IgD-negative memory B cell (primary cell): Measurements from ENCODE around the gene KCNE1. TPM values are rescaled to one million over a fixed set of nuclear protein-coding genes. Genes with fewer than 3 reads are reported as not detected.

Experiments used
- H3K27ac Mint-ChIP-seq, 3 donors: one replicate each; pipeline ENCODE4 v1.8.0; 2020 to 2022; ENCODE audit warnings: mild to moderate bottlenecking in 3 of 3, mixed read lengths in 3 of 3, moderate library complexity in 1 of 3
- H3K27me3 Mint-ChIP-seq: one replicate; pipeline ENCODE4 v1.8.0; 2021; ENCODE audit warnings: mixed read lengths
- H3K36me3 Mint-ChIP-seq: one replicate; pipeline ENCODE4 v1.8.0; 2020; ENCODE audit warnings: mild to moderate bottlenecking, mixed read lengths
- H3K4me1 Mint-ChIP-seq, 3 donors: one replicate each; pipeline ENCODE4 v1.8.0; 2020 to 2022; ENCODE audit warnings: mixed read lengths in 3 of 3, mild to moderate bottlenecking in 1 of 3
- H3K4me3 Mint-ChIP-seq, 4 donors: one replicate each; pipeline ENCODE4 v1.8.0; 2020 to 2022; ENCODE audit warnings: mild to moderate bottlenecking in 4 of 4, mixed read lengths in 4 of 4, moderate library complexity in 3 of 4
- H3K9me3 Mint-ChIP-seq, 3 donors: one replicate each; pipeline ENCODE4 v1.8.0; 2020 to 2021; ENCODE audit warnings: mixed read lengths in 3 of 3, mild to moderate bottlenecking in 1 of 3
- polyA plus RNA-seq: library from polyadenylated mRNA; unstranded; fragments of 300-500 nt; fragmentation: Illumina TruSeq; gene quantifications from one replicate; pipeline ENCODE4 v1.2.3, GENCODE V29; 2021

The KCNE1 gene
- polyA plus RNA-seq, 1 donor from 2014 or later: not detected

- Mint-ChIP-seq H3K27ac (peak overlapping the region; percentile 1 to 93 (median 34)), H3K27me3 (no peaks in the 10 kb centered on the region), H3K36me3 (no peaks in the 10 kb centered on the region), H3K4me1 (peaks cover 16 to 23% (median 23%) of the 10 kb centered on the region in 3 donors), H3K4me3 (peak overlapping the region; percentile 39 to 90 (median 74)), H3K9me3 (peaks cover 0 to 5% (median 0%) of the 10 kb centered on the region in 3 donors)
These were observed 33.3 kb upstream of the KCNE1 start for GRCh38 chr21:34545079-34545884.

- H3K4me1 Mint-ChIP-seq: peaks cover 16 to 23% (median 23%) of the 10 kb centered on the region in 3 donors
- H3K4me3 Mint-ChIP-seq: peak overlapping the region in 2 of 4 donors; percentile 39 to 49
- peaks cover 0 to 5% (median 0%) of the 10 kb centered on the region in 3 donors for H3K9me3 Mint-ChIP-seq
- H3K27me3 Mint-ChIP-seq: no peaks in the 10 kb centered on the region
- H3K36me3 Mint-ChIP-seq: no peaks in the 10 kb centered on the region
- no peak overlapping the region for H3K27ac Mint-ChIP-seq
These were observed 32.1 kb upstream of the KCNE1 start for GRCh38 chr21:34544032-34544496.

- no peak overlapping the region for H3K27ac Mint-ChIP-seq
- peaks cover 16 to 23% (median 23%) of the 10 kb centered on the region in 3 donors for H3K4me1 Mint-ChIP-seq
- H3K27me3 Mint-ChIP-seq: no peaks in the 10 kb centered on the region
- H3K4me3 Mint-ChIP-seq: no peak overlapping the region
- H3K36me3 Mint-ChIP-seq: no peaks in the 10 kb centered on the region
- peaks cover 0 to 5% (median 0%) of the 10 kb centered on the region in 3 donors for H3K9me3 Mint-ChIP-seq
These were observed 31.0 kb upstream of the KCNE1 start for GRCh38 chr21:34543017-34543416.

GRCh38 chr21:34540206-34540605, 28.2 kb upstream of the KCNE1 start:
- H3K36me3 Mint-ChIP-seq: no peaks in the 10 kb centered on the region
- H3K27me3 Mint-ChIP-seq: no peaks in the 10 kb centered on the region
- H3K4me1 Mint-ChIP-seq: peaks cover 3 to 9% (median 8%) of the 10 kb centered on the region in 3 donors
- no peak overlapping the region for H3K4me3 Mint-ChIP-seq
- H3K9me3 Mint-ChIP-seq: peaks cover 0 to 5% (median 0%) of the 10 kb centered on the region in 3 donors
- no peak overlapping the region for H3K27ac Mint-ChIP-seq

DNA sequence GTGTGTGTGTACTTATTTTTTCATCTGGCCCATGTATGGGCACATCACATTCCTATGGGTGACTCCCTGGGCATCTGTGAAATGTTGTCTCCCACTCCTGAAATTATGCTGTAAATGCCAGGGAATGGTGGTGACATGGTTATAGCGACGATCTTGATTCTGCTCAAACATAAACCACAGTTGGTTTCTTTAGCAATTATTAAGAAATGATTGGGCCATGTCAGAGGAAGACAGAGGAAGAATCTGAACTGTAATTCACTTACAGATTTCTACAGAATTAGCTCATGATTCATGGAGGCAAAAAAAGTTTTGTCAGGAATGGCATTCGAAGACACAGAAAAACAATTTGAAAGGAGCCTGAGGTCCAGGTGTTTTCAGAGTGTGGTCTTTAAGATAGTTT, 25.8 kb upstream of the KCNE1 start:
- Mint-ChIP-seq H3K36me3 (no peaks in the 10 kb centered on the region), H3K4me1 (peaks cover 0 to 1% (median 0%) of the 10 kb centered on the region in 3 donors), H3K9me3 (peaks cover 0 to 2% (median 0%) of the 10 kb centered on the region in 3 donors), H3K27me3 (no peaks in the 10 kb centered on the region), H3K4me3 (no peak overlapping the region), H3K27ac (peak overlapping the region in 1 of 3 donors; percentile 27)

- no peaks in the 10 kb centered on the region for H3K9me3 Mint-ChIP-seq
- H3K4me1 Mint-ChIP-seq: peaks cover 0 to 1% (median 0%) of the 10 kb centered on the region in 3 donors
- H3K36me3 Mint-ChIP-seq: no peaks in the 10 kb centered on the region
- no peak overlapping the region for H3K27ac Mint-ChIP-seq
- no peaks in the 10 kb centered on the region for H3K27me3 Mint-ChIP-seq
- no peak overlapping the region for H3K4me3 Mint-ChIP-seq
These were observed 24.8 kb upstream of the KCNE1 start for GRCh38 chr21:34536820-34537219.

- no peaks in the 10 kb centered on the region for H3K36me3 Mint-ChIP-seq
- H3K9me3 Mint-ChIP-seq: no peaks in the 10 kb centered on the region
- no peaks in the 10 kb centered on the region for H3K27me3 Mint-ChIP-seq
- H3K4me3 Mint-ChIP-seq: no peak overlapping the region
- H3K4me1 Mint-ChIP-seq: peaks cover 0 to 1% (median 0%) of the 10 kb centered on the region in 3 donors
- H3K27ac Mint-ChIP-seq: no peak overlapping the region
These were observed 24.3 kb upstream of the KCNE1 start for GRCh38 chr21:34536311-34536710.

DNA sequence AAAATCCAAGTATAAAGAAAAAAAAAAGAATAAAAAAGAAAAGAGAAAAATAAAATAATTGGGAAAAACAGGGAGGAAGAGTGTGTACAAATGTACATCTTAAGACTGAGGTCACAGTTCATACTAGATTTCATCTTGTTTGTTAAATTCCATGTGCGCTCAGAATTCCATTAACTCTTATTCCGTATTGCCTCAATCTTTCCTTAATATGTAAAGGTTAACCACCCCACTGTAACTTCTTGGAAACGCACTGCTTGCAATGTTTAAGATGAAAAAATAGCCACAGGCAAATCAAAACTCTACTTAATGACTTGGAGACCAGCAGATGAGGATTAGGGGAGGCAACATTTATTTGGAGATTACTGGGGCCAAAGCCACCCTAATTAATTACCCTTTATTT, 23.9 kb upstream of the KCNE1 start:
- Mint-ChIP-seq H3K36me3 (no peaks in the 10 kb centered on the region), H3K27me3 (no peaks in the 10 kb centered on the region), H3K27ac (no peak overlapping the region), H3K9me3 (no peaks in the 10 kb centered on the region), H3K4me3 (no peak overlapping the region), H3K4me1 (peaks cover 0 to 1% (median 0%) of the 10 kb centered on the region in 3 donors)

- peak overlapping the region in 1 of 3 donors; percentile 21 for H3K27ac Mint-ChIP-seq
- no peak overlapping the region for H3K4me3 Mint-ChIP-seq
- H3K27me3 Mint-ChIP-seq: peaks cover 2% of the 10 kb centered on the region
- H3K4me1 Mint-ChIP-seq: peaks cover 1 to 5% (median 4%) of the 10 kb centered on the region in 3 donors
- H3K36me3 Mint-ChIP-seq: no peaks in the 10 kb centered on the region
- peaks cover 0 to 3% (median 0%) of the 10 kb centered on the region in 3 donors for H3K9me3 Mint-ChIP-seq
These were observed 22.5 kb upstream of the KCNE1 start for GRCh38 chr21:34534522-34534921.

- Mint-ChIP-seq H3K27ac (no peak overlapping the region), H3K4me3 (no peak overlapping the region), H3K36me3 (no peaks in the 10 kb centered on the region), H3K9me3 (peaks cover 0 to 3% (median 0%) of the 10 kb centered on the region in 3 donors), H3K27me3 (peaks cover 2% of the 10 kb centered on the region), H3K4me1 (peaks cover 1 to 7% (median 6%) of the 10 kb centered on the region in 3 donors)
These were observed 21.9 kb upstream of the KCNE1 start for GRCh38 chr21:34533938-34534337.

DNA sequence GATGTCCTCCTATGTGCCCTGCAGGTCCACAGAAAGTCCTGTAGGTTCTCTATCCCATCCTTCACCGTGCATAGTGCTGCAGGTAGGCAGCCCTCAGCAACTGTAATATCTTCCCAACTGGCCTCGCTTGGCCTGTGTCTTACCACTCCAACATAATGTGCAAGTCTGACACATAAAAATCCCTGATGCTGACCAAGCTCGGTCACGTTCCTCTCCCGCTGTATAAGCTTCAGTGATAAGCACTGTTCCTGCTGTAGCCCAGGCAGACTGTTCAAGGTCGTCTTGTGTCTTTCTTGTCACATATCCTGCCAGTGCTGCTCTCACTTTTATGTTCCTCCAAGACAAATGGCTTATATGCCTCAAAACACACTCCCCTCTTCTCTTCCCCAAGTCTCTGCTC, 19.4 kb upstream of the KCNE1 start:
- H3K9me3 Mint-ChIP-seq: peaks cover 0 to 3% (median 0%) of the 10 kb centered on the region in 3 donors
- H3K27ac Mint-ChIP-seq: no peak overlapping the region
- H3K36me3 Mint-ChIP-seq: no peaks in the 10 kb centered on the region
- H3K4me1 Mint-ChIP-seq: peaks cover 3 to 9% (median 9%) of the 10 kb centered on the region in 3 donors
- H3K4me3 Mint-ChIP-seq: no peak overlapping the region
- H3K27me3 Mint-ChIP-seq: peaks cover 2% of the 10 kb centered on the region

GRCh38 chr21:34530261-34530660, 18.3 kb upstream of the KCNE1 start:
- peaks cover 6 to 12% (median 9%) of the 10 kb centered on the region in 3 donors for H3K4me1 Mint-ChIP-seq
- no peaks in the 10 kb centered on the region for H3K36me3 Mint-ChIP-seq
- peaks cover 0 to 3% (median 0%) of the 10 kb centered on the region in 3 donors for H3K9me3 Mint-ChIP-seq
- no peak overlapping the region for H3K27ac Mint-ChIP-seq
- no peak overlapping the region for H3K4me3 Mint-ChIP-seq
- H3K27me3 Mint-ChIP-seq: peaks cover 2% of the 10 kb centered on the region

- Mint-ChIP-seq H3K27me3 (peaks cover 2% of the 10 kb centered on the region), H3K36me3 (peaks cover 1% of the 10 kb centered on the region), H3K27ac (peak overlapping the region in 1 of 3 donors; percentile 49), H3K4me3 (no peak overlapping the region), H3K9me3 (peaks cover 0 to 3% (median 0%) of the 10 kb centered on the region in 3 donors), H3K4me1 (peaks cover 6 to 12% (median 8%) of the 10 kb centered on the region in 3 donors)
These were observed 16.1 kb upstream of the KCNE1 start for GRCh38 chr21:34528131-34528561.

GRCh38 chr21:34526618-34527290, 14.7 kb upstream of the KCNE1 start:
- Mint-ChIP-seq H3K4me1 (peaks cover 8 to 12% (median 10%) of the 10 kb centered on the region in 3 donors), H3K4me3 (peak overlapping the region in 2 of 4 donors; percentile 13 to 67), H3K27me3 (peaks cover 2% of the 10 kb centered on the region), H3K36me3 (peaks cover 4% of the 10 kb centered on the region), H3K27ac (no peak overlapping the region), H3K9me3 (peaks cover 0 to 3% (median 0%) of the 10 kb centered on the region in 3 donors)

DNA sequence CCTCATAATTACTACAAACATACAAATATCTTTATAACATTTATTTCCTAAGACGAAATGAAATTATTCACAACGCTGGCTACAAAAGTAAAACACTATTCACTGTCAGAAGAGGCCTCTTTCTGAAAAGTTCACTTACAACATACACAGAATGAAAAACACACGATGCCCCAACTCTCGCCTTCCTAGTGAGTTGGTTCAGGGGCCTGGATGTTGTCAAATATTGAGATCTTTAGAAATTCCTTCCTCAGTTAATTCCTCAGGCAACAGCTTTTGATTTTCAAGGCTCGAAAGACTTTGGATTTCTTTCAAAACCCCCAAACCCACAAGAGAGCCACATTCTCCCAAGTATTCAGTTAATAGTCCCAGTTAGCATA, 14.2 kb upstream of the KCNE1 start:
- Mint-ChIP-seq H3K9me3 (peaks cover 0 to 3% (median 0%) of the 10 kb centered on the region in 3 donors), H3K27me3 (peaks cover 2% of the 10 kb centered on the region), H3K4me1 (peaks cover 8 to 12% (median 10%) of the 10 kb centered on the region in 3 donors), H3K4me3 (peak overlapping the region in 2 of 4 donors; percentile 13 to 67), H3K36me3 (peaks cover 4% of the 10 kb centered on the region), H3K27ac (no peak overlapping the region)
